KG1 (cell line): Measurements from ENCODE around the gene SNAPC1.
"Not testable (repeated sequence)": the region's sequence is repeated elsewhere in the genome, so short reads cannot be mapped to it uniquely, and the experiment has no call there.

Experiments used
- DNase-seq: peaks from one replicate; lab custom pipeline; 2025; lab: John Stamatoyannopoulos, UW

The SNAPC1 gene

GRCh38 chr14:61761959-61762786 lies at the start of gene SNAPC1:
TSS of gene SNAPC1 (plus strand) at chr14:61762420. CDS start at chr14:61762461, 41 bp downstream.
- DNase-seq = peak; percentile 98

- no peak for DNase-seq
Observed at GRCh38 chr14:61713724-61714437, 48.3 kb upstream of the SNAPC1 start.

- DNase-seq = no peak
Observed at GRCh38 chr14:61716956-61717355, 45.3 kb upstream of the SNAPC1 start.

GRCh38 chr14:61718039-61718438 lies 44.2 kb upstream of the SNAPC1 start:
- no peak for DNase-seq

GRCh38 chr14:61719344-61720293 lies 42.6 kb upstream of the SNAPC1 start:
- DNase-seq = no peak

GRCh38 chr14:61720294-61720661 lies 41.9 kb upstream of the SNAPC1 start:
- no peak for DNase-seq

- DNase-seq = no peak
Observed at GRCh38 chr14:61720741-61721140, 41.5 kb upstream of the SNAPC1 start.

GRCh38 chr14:61724133-61724532 lies 38.1 kb upstream of the SNAPC1 start:
- DNase-seq = no peak

- no peak for DNase-seq
Observed at GRCh38 chr14:61726778-61727658, 35.2 kb upstream of the SNAPC1 start.

GRCh38 chr14:61730756-61731373 lies 31.4 kb upstream of the SNAPC1 start:
- DNase-seq = no peak

- DNase-seq = no peak
Observed at GRCh38 chr14:61733972-61734371, 28.2 kb upstream of the SNAPC1 start.

- DNase-seq = no peak
Observed at GRCh38 chr14:61736751-61737150, 25.5 kb upstream of the SNAPC1 start.

- DNase-seq = no peak
Observed at GRCh38 chr14:61737915-61738314, 24.3 kb upstream of the SNAPC1 start.

GRCh38 chr14:61739133-61739532 lies 23.1 kb upstream of the SNAPC1 start:
- DNase-seq = no peak

- no peak for DNase-seq
Observed at GRCh38 chr14:61742371-61742770, 19.8 kb upstream of the SNAPC1 start.

GRCh38 chr14:61744238-61744637 lies 18.0 kb upstream of the SNAPC1 start:
- no peak for DNase-seq

GRCh38 chr14:61746346-61746745 lies 15.9 kb upstream of the SNAPC1 start:
- not testable (repeated sequence) for DNase-seq

- DNase-seq = no peak
Observed at GRCh38 chr14:61746881-61747280, 15.3 kb upstream of the SNAPC1 start.

GRCh38 chr14:61747342-61747741 lies 14.9 kb upstream of the SNAPC1 start:
- no peak for DNase-seq

GRCh38 chr14:61749264-61749663 lies 13.0 kb upstream of the SNAPC1 start:
- no peak for DNase-seq

- no peak for DNase-seq
Observed at GRCh38 chr14:61749867-61750266, 12.4 kb upstream of the SNAPC1 start.
